ENCODE data around the gene SYTL2.
"Not testable (repeated sequence)": the region's sequence is repeated elsewhere in the genome, so short reads cannot be mapped to it uniquely, and the experiment has no call there.

The SYTL2 gene

GRCh38 chr11:85787809-85788760, 22.9 kb downstream of the SYTL2 start:
- DNase-seq, result no peak

- no peak for DNase-seq
Observed at GRCh38 chr11:85787168-85787567, 23.8 kb downstream of the SYTL2 start.

- DNase-seq, result no peak
Observed at GRCh38 chr11:85784480-85785265, 26.3 kb downstream of the SYTL2 start.

- DNase-seq, result no peak
Observed at GRCh38 chr11:85783758-85784157, 27.2 kb downstream of the SYTL2 start.

GRCh38 chr11:85780780-85781517, 30.0 kb downstream of the SYTL2 start:
- DNase-seq, result not testable (repeated sequence)

- no peak for DNase-seq
Observed at GRCh38 chr11:85779956-85780640, 30.8 kb downstream of the SYTL2 start.

GRCh38 chr11:85777603-85777972, 33.4 kb downstream of the SYTL2 start:
- not testable (repeated sequence) for DNase-seq

- DNase-seq, result no peak
Observed at GRCh38 chr11:85776951-85777602, 33.9 kb downstream of the SYTL2 start.

- no peak for DNase-seq
Observed at GRCh38 chr11:85774256-85775101, 36.5 kb downstream of the SYTL2 start.

- DNase-seq, result no peak
Observed at GRCh38 chr11:85772695-85773094, 38.2 kb downstream of the SYTL2 start.

- no peak for DNase-seq
Observed at GRCh38 chr11:85771568-85771967, 39.4 kb downstream of the SYTL2 start.

- DNase-seq, result no peak
Observed at GRCh38 chr11:85769771-85770170, 41.2 kb downstream of the SYTL2 start.

GRCh38 chr11:85768473-85769146, 42.3 kb downstream of the SYTL2 start:
- no peak for DNase-seq

GRCh38 chr11:85767246-85767945, 43.5 kb downstream of the SYTL2 start:
- no peak for DNase-seq

- no peak for DNase-seq
Observed at GRCh38 chr11:85766721-85767161, 44.2 kb downstream of the SYTL2 start.

GRCh38 chr11:85764796-85765195, 46.1 kb downstream of the SYTL2 start:
- no peak for DNase-seq

- no peak for DNase-seq
Observed at GRCh38 chr11:85762226-85762625, 48.7 kb downstream of the SYTL2 start.

GRCh38 chr11:85759915-85760314, 51.0 kb downstream of the SYTL2 start:
- no peak for DNase-seq

- DNase-seq, result no peak
Observed at GRCh38 chr11:85758480-85759039, 52.4 kb downstream of the SYTL2 start.

Measured in NCI-H2029 treated with DMSO at 0.1 percent for 48 hours (cell line).